ENCODE results near the gene CD46. TPM values are rescaled to one million over a fixed set of nuclear protein-coding genes. Genes with fewer than 3 reads are reported as not detected.
"Not testable (repeated sequence)": the region's sequence is repeated elsewhere in the genome, so short reads cannot be mapped to it uniquely, and the experiment has no call there.

Gene CD46
- polyA plus RNA-seq, 1 donor = 288 TPM

DNA sequence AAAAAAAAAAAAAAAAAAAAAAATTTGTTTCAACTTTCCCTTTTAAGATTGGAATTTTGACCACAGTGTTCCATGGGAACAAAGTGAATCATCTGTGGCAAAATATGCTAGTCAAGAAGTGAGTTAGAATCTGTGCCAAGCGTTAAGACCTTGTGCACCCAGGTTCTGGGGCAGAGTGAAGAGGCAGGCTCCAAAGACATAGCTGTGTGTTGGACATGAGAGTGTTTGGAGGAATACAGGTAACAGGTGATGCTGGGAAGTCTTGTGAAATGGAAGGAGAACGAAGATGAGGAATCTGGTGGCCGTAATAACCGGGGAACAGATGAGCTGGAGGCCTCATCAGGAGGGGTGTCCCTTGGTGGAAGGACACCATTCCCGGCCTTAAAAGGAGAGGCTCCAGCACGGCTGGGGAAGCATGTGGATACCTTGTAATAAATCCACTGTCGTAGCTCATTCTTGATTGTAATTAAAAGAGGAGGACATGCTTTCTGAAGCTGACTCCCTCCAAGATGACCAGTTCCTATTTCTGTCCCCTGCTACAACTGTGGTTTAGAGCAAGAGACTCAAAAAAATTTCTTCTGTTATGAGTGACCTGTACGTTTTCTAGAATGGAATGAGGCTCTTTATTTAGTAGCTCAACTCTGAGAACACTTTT is 14.2 kb upstream of the CD46 start:
- H3K36me3 ChIP-seq (ENCODE audit: control insufficient read depth, insufficient read depth, low read length); H3K4me3 ChIP-seq (ENCODE audit: low read length); H3K9me3 ChIP-seq (ENCODE audit: control insufficient read depth, low read depth, low read length); H3K27me3 ChIP-seq (ENCODE audit: control insufficient read depth, insufficient read depth, low read length): not testable (repeated sequence)
- WGBS (ENCODE audit: insufficient coverage, low lambda C conversion rate) = 25% methylated on average over 1 of the region's 8 CpGs
- Histone ChIP-seq H3K4me1 (ENCODE audit: control insufficient read depth, insufficient read depth, low read length) (peaks cover 12% of the 10 kb centered on the region), H3K27ac (ENCODE audit: low read length) (peak overlapping the region; percentile 2)
- DNase-seq = peak in 1 of 2 donors; percentile 59

DNA sequence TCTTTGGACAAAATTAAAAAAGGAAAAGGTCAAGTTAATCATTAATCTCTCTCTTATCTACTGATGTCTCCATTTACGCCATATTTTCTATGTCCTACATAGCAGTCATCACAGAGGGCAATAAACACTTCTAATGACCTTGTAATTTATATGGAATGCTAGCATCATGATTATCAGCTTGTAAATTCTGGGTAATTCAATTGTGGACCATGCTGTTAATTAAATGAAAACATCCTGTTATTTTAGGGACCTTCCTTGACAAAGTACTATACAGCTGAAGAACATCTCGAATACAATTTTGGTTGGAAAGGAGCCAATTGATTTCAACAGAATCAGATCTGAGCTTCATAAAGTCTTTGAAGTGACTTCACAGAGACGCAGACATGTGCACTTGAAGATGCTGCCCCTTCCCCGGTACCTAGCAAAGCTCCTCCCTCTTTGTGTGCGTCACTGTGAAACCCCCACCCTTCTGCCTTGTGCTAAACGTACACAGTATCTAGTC is 13.6 kb upstream of the CD46 start:
- peak overlapping the region; percentile 2 for H3K27ac ChIP-seq (ENCODE audit: low read length)
- H3K27me3 ChIP-seq (ENCODE audit: control insufficient read depth, insufficient read depth, low read length); H3K4me3 ChIP-seq (ENCODE audit: low read length); H3K36me3 ChIP-seq (ENCODE audit: control insufficient read depth, insufficient read depth, low read length); H3K9me3 ChIP-seq (ENCODE audit: control insufficient read depth, low read depth, low read length): not testable (repeated sequence)
- H3K4me1 ChIP-seq (ENCODE audit: control insufficient read depth, insufficient read depth, low read length) = peaks cover 12% of the 10 kb centered on the region
- peak in 1 of 2 donors; percentile 79 for DNase-seq
- WGBS (ENCODE audit: insufficient coverage, low lambda C conversion rate) = no CpG with 5 or more reads among the region's 6 CpGs

DNA sequence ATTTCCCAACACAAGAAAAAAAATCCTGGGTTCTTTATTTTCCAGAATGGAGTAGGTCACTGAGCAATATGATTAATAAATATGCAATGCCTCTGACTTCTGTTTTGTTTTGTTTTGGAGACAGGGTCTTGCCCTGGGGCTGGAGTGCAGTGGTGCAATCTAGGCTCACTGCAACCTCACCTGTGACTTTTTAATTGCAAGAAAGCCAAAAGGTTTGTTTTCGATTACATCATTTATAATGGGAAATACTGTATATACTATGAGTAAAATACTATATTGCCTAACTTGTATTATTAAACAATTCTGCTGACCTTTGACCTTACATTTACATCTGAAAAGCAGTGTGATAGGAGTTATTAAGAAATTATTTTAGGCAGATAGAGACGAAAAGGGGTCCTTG is 11.6 kb upstream of the CD46 start:
- no CpG with 5 or more reads among the region's 2 CpGs for WGBS (ENCODE audit: insufficient coverage, low lambda C conversion rate)
- H3K27me3 ChIP-seq (ENCODE audit: control insufficient read depth, insufficient read depth, low read length) = no peaks in the 10 kb centered on the region
- H3K27ac ChIP-seq (ENCODE audit: low read length) = no peak overlapping the region
- no peak overlapping the region for H3K4me3 ChIP-seq (ENCODE audit: low read length)
- H3K36me3 ChIP-seq (ENCODE audit: control insufficient read depth, insufficient read depth, low read length) = no peaks in the 10 kb centered on the region
- H3K4me1 ChIP-seq (ENCODE audit: control insufficient read depth, insufficient read depth, low read length) = peaks cover 12% of the 10 kb centered on the region
- DNase-seq = no peak
- no peaks in the 10 kb centered on the region for H3K9me3 ChIP-seq (ENCODE audit: control insufficient read depth, low read depth, low read length)

DNA sequence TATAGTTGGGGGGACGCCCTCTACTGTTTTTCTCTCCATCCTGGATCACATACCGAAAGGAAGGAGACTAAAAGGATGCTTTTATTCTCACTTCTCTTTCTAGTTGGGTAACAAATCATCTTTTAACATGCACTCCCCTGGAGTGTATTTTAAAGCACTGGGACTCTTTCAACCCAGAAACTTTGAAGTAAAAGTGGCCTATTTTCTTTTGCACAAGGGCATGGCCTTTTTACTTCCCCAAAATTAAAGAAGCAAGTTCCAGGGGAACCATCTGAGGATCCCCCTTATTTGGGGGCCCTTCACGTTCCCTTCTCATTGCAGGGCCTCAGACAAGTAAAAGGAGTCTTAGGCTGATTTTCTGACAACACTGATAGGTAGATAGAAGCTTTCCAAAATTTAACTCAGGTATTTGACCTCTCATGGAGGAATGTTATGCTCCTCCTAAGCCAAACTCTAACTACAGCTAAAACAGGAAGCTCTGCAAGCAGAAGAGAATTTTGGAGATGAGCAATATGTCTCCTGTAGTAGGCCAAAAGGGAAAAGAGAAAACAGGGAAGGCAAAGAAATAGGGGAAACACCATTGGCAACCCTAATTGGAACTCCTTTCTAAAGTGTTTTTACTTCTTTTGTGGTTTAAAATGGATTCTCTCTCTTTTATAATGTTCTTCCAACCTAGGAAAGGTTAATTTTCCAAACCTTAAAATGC is 8.9 kb upstream of the CD46 start:
- Histone ChIP-seq H3K9me3 (ENCODE audit: control insufficient read depth, low read depth, low read length) (no peaks in the 10 kb centered on the region), H3K36me3 (ENCODE audit: control insufficient read depth, insufficient read depth, low read length) (no peaks in the 10 kb centered on the region), H3K27me3 (ENCODE audit: control insufficient read depth, insufficient read depth, low read length) (no peaks in the 10 kb centered on the region), H3K4me1 (ENCODE audit: control insufficient read depth, insufficient read depth, low read length) (peaks cover 7% of the 10 kb centered on the region), H3K4me3 (ENCODE audit: low read length) (no peak overlapping the region), H3K27ac (ENCODE audit: low read length) (no peak overlapping the region)
- DNase-seq = no peak
- no CpG with 5 or more reads among the region's 3 CpGs for WGBS (ENCODE audit: insufficient coverage, low lambda C conversion rate)

DNA sequence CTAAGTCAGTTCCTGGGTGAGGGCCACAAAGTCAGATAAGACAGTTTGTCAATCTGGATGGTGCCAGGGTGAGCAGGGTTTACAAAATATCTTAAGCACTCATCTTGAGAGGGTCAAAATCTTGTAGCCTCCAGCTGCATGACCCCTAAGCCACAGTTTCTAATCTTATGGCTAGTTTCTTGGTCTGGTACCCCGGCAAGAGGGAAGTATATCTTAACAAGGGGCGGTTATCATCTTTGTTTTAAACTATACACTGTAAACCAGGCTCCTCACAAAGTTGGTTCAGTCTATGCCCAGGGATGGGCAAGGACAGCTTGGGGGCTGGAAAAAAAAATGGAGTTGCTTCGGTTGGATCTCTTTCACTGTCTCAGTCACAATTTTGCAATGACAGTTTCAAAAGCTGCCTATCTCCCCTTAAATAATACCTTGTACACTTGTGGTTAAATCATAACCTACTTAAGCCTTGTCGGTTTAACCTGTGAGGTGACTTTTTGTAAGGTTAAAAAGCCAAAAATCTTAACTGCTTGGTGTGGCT is 7.8 kb upstream of the CD46 start:
- H3K9me3 ChIP-seq (ENCODE audit: control insufficient read depth, low read depth, low read length) = no peaks in the 10 kb centered on the region
- no peaks in the 10 kb centered on the region for H3K36me3 ChIP-seq (ENCODE audit: control insufficient read depth, insufficient read depth, low read length)
- no peak for DNase-seq
- no peak overlapping the region for H3K4me3 ChIP-seq (ENCODE audit: low read length)
- no peaks in the 10 kb centered on the region for H3K27me3 ChIP-seq (ENCODE audit: control insufficient read depth, insufficient read depth, low read length)
- no CpG with 5 or more reads among the region's 4 CpGs for WGBS (ENCODE audit: insufficient coverage, low lambda C conversion rate)
- peaks cover 3% of the 10 kb centered on the region for H3K4me1 ChIP-seq (ENCODE audit: control insufficient read depth, insufficient read depth, low read length)
- H3K27ac ChIP-seq (ENCODE audit: low read length) = no peak overlapping the region

DNA sequence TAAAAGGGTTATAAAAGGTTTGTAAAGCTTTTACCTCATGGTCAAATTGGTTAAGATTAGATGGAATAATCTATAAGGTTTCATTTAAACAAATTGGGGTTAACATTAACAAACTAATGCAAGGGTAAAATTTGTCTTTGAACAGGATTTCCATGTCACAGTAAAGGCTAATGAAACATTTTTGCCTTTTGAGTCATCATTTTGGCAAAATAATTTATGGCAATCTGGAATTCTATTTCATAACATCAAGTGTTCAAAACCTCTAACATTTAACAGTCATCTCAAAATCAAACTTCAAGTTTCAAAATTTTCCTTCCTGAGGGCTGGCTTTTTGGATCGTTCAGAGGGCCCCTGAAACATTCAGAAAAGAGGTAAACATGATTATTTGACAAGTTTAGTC is 6.6 kb upstream of the CD46 start:
- Histone ChIP-seq H3K36me3 (ENCODE audit: control insufficient read depth, insufficient read depth, low read length) (no peaks in the 10 kb centered on the region), H3K9me3 (ENCODE audit: control insufficient read depth, low read depth, low read length) (no peaks in the 10 kb centered on the region), H3K27ac (ENCODE audit: low read length) (no peak overlapping the region), H3K4me1 (ENCODE audit: control insufficient read depth, insufficient read depth, low read length) (peaks cover 8% of the 10 kb centered on the region), H3K4me3 (ENCODE audit: low read length) (no peak overlapping the region), H3K27me3 (ENCODE audit: control insufficient read depth, insufficient read depth, low read length) (no peaks in the 10 kb centered on the region)
- 100% methylated on average over 1 of the region's 1 CpG for WGBS (ENCODE audit: insufficient coverage, low lambda C conversion rate)
- no peak for DNase-seq

DNA sequence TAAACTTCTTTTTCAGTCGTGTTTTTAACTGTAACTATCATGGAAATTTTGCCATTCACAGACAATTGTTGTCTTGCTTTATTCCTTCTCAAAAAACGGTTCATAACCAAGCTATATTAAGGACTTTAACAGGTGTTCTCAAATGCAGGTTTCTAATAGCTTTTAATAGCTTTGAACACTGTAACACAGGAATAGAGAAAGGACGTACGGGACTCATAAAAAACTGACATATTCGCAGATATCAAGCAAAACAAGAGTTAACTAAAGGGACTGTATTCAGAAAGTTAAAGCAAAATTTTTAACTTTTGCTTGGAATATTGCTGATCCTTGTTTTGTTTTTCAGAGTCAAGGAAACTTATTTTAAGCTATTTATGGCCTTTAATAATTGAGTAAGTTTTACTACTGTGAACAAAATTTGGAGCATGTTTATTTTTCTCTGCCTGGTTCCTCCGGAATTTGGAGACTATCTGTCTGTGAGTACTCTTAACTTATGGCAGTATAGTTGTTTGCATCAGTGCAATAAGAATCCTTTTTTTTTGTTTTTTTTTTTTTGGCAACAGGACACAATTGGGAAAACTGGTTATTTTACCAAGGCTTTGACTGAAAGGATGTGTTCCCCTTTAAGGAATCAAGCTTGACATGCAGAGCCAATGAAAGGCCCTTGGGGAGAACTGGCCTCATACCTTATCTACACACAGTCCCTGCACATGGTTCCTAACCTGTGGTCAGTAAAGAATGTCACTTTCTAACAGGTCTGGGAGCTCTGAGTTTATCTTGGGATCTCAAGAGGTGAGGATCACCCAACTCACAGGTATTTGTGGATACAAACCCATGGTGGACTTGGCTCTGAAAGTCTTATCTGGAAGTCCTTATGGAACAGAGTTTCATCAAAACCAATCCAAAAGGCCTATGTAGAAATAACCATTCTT is 5.8 kb upstream of the CD46 start:
- DNase-seq = peak in 1 of 2 donors; percentile 26
- peaks cover 13% of the 10 kb centered on the region for H3K4me1 ChIP-seq (ENCODE audit: control insufficient read depth, insufficient read depth, low read length)
- H3K27me3 ChIP-seq (ENCODE audit: control insufficient read depth, insufficient read depth, low read length) = no peaks in the 10 kb centered on the region
- H3K36me3 ChIP-seq (ENCODE audit: control insufficient read depth, insufficient read depth, low read length) = no peaks in the 10 kb centered on the region
- 86% methylated on average over 2 of the region's 6 CpGs for WGBS (ENCODE audit: insufficient coverage, low lambda C conversion rate)
- no peak overlapping the region for H3K27ac ChIP-seq (ENCODE audit: low read length)
- no peak overlapping the region for H3K4me3 ChIP-seq (ENCODE audit: low read length)
- no peaks in the 10 kb centered on the region for H3K9me3 ChIP-seq (ENCODE audit: control insufficient read depth, low read depth, low read length)

DNA sequence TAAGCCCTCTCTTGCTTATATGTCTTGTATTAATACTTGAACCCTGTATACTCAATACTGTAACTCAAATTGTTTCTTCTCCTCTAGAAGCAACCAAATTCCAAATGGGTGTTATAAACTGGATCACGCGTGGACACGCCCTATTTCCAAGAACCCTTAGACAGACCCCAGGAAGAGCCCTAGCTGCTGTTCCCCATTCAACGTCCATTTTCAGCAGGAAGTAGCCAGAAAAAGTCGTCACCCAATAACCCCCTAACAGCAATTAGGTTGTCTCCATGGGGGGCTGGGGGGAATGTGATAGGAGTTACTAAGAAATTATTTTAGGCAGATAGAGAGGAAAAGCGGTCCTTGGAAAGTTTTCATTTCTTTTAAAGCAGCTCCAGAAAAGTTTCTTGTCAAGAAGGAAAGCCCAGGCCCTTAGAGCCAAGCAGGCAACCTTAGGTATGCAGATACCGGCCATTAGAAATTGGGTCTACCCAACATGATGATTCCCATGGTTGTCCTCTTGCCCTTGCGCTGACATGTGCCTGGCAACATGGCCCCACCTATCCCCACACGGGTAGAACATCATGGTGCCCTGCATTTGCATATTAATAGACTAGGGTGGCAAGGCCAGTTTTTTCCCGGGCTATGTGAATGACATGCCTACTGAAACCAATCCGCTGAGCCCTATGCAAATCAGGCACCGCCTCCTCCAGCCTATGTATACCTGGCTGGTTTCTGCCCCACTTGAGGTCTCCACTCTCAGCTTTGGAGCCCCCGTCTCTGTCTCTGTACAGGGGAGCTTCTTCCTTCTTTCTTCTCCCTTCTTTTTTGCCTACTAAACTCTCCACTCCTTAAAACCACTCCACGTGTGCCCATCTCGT is 4.0 kb upstream of the CD46 start:
- Histone ChIP-seq H3K4me3 (ENCODE audit: low read length) (no peak overlapping the region), H3K36me3 (ENCODE audit: control insufficient read depth, insufficient read depth, low read length) (no peaks in the 10 kb centered on the region), H3K27ac (ENCODE audit: low read length) (peak overlapping the region; percentile 26), H3K27me3 (ENCODE audit: control insufficient read depth, insufficient read depth, low read length) (no peaks in the 10 kb centered on the region), H3K9me3 (ENCODE audit: control insufficient read depth, low read depth, low read length) (no peaks in the 10 kb centered on the region), H3K4me1 (ENCODE audit: control insufficient read depth, insufficient read depth, low read length) (peaks cover 13% of the 10 kb centered on the region)
- 88% methylated on average over 1 of the region's 15 CpGs for WGBS (ENCODE audit: insufficient coverage, low lambda C conversion rate)
- DNase-seq = no peak

DNA sequence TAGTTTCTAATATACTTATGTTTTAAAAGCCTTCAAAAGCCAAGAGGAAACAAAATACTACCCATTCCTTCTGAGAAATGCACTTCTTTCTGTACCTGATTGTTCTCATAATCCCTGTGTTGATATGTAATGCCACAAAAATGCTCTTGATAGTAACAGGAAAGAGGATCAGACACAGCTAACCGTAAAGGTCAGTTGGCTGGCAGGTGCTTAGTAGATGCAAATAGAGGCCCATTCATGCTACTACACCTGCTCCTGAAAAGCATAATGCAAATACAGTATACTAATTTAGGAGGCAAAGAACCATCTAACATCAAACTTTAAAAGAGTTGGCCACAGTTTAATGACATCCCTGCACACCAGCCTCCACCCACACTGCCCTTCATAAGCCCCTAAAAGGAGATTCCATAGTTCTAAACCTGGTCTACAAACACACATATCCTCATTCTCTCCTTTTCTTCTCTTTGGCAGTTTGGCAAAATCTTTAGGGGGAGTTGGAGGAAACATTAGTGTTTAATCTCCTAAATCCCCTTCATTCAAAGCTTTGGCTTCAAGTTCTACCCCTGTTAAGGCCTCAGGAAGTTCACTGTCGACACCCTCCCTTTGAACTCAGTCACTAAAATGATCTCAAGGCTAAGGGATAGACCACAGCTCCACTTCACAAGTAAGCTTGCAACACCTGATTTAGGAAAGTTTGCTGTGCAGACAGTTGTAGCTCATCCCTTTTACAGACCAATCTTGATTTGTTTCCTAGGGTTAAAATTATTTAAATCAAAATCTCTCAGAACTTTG is 2.9 kb upstream of the CD46 start:
- WGBS (ENCODE audit: insufficient coverage, low lambda C conversion rate) = no CpG with 5 or more reads among the region's 2 CpGs
- Histone ChIP-seq H3K27ac (ENCODE audit: low read length) (no peak overlapping the region), H3K36me3 (ENCODE audit: control insufficient read depth, insufficient read depth, low read length) (no peaks in the 10 kb centered on the region), H3K9me3 (ENCODE audit: control insufficient read depth, low read depth, low read length) (no peaks in the 10 kb centered on the region), H3K27me3 (ENCODE audit: control insufficient read depth, insufficient read depth, low read length) (no peaks in the 10 kb centered on the region), H3K4me1 (ENCODE audit: control insufficient read depth, insufficient read depth, low read length) (peaks cover 15% of the 10 kb centered on the region), H3K4me3 (ENCODE audit: low read length) (no peak overlapping the region)
- peak in 1 of 2 donors; percentile 46 for DNase-seq

Measured in large intestine (tissue), 3 donors.